HuH-7.5 (cell line): ENCODE data around the gene SCN1A.
A peak's percentile ranks its signal among the peaks of the same experiment; 100 is the strongest.
"Not testable (repeated sequence)": the region's sequence is repeated elsewhere in the genome, so short reads cannot be mapped to it uniquely, and the experiment has no call there.

Experiments
- DNase-seq: peaks from one replicate; pipeline ENCODE4 v3.0.0; 2011; ENCODE audit warnings: low spot score

SCN1A gene

GRCh38 chr2:166135152-166135848, 7.5 kb upstream of the SCN1A start:
- DNase-seq, result no peak

- DNase-seq, result peak; percentile 38
Measured at GRCh38 chr2:166134252-166135151, 6.7 kb upstream of the SCN1A start.

GRCh38 chr2:166133653-166134052, 5.8 kb upstream of the SCN1A start:
- no peak for DNase-seq

- DNase-seq, result no peak
Measured at GRCh38 chr2:166128156-166128505, 311 bp upstream of the SCN1A start.

- no peak for DNase-seq
Measured at GRCh38 chr2:166126007-166126639, 1.7 kb downstream of the SCN1A start.

GRCh38 chr2:166125557-166125956, 2.3 kb downstream of the SCN1A start:
- no peak for DNase-seq

GRCh38 chr2:166118180-166118579, 9.6 kb downstream of the SCN1A start:
- DNase-seq, result no peak

- DNase-seq, result no peak
Measured at GRCh38 chr2:166117491-166117890, 10.3 kb downstream of the SCN1A start.

GRCh38 chr2:166115589-166115988, 12.2 kb downstream of the SCN1A start:
- DNase-seq, result no peak

- no peak for DNase-seq
Measured at GRCh38 chr2:166112193-166112605, 15.6 kb downstream of the SCN1A start.

GRCh38 chr2:166106431-166107015, 21.3 kb downstream of the SCN1A start:
- no peak for DNase-seq

GRCh38 chr2:166104773-166105172, 23.0 kb downstream of the SCN1A start:
- no peak for DNase-seq

GRCh38 chr2:166104084-166104483, 23.7 kb downstream of the SCN1A start:
- no peak for DNase-seq

- DNase-seq, result not testable (repeated sequence)
Measured at GRCh38 chr2:166103277-166103676, 24.5 kb downstream of the SCN1A start.

GRCh38 chr2:166094325-166094724, 33.5 kb downstream of the SCN1A start:
- DNase-seq, result no peak

- no peak for DNase-seq
Measured at GRCh38 chr2:166092889-166093288, 34.9 kb downstream of the SCN1A start.

GRCh38 chr2:166091439-166091838, 36.4 kb downstream of the SCN1A start:
- no peak for DNase-seq

- no peak for DNase-seq
Measured at GRCh38 chr2:166090908-166091307, 36.9 kb downstream of the SCN1A start.

- DNase-seq, result no peak
Measured at GRCh38 chr2:166090346-166090745, 37.5 kb downstream of the SCN1A start.

GRCh38 chr2:166088634-166089033, 39.2 kb downstream of the SCN1A start:
- DNase-seq, result no peak

- no peak for DNase-seq
Measured at GRCh38 chr2:166084301-166084700, 43.5 kb downstream of the SCN1A start.

GRCh38 chr2:166082736-166083135, 45.1 kb downstream of the SCN1A start:
- no peak for DNase-seq

- no peak for DNase-seq
Measured at GRCh38 chr2:166081852-166082251, 46.0 kb downstream of the SCN1A start.
